ENCODE measurements around the gene ARHGAP27. TPM values are rescaled to one million over a fixed set of nuclear protein-coding genes. Genes with fewer than 3 reads are reported as not detected.

ARHGAP27 gene
- total RNA-seq, 1 donor from 2014 or later: 1.0 TPM

DNA sequence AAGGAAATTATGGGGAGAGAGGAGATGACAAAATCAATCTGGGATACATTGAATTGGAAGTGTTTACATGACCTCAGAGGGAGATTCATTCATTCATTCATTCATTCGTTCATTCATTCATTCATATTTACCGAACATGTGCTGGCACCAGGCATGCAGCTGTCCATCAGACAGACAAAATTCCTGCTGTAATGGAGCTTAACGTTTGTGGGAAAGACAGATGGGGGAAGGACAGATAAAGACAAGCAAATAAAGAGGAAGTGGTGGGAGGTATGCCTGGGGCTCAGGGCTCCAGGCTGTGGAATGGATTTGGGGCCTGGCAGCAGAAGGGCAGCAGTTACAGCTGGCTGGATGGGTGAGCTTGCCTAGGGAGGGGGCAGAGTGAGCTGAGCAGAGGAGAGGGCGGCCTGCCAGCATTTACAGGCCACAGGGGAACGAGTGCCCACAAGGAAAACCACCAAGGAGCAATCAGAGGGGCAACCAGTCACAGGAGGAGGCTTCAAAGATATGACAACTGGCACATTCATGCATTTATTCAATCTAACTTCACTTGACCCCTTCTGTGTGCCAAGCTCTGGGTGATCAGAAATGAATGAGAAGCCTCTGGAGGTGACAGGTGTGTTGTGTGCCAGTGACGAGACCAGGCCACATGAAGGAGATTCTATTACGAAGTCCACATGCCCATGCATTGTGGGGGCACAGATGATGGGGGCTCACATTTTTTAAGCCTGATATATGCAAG is 48.5 kb downstream of the ARHGAP27 start:
- H4K20me1 ChIP-seq (ENCODE audit: low read depth): no peaks in the 10 kb centered on the region
- H3K4me1 ChIP-seq: no peaks in the 10 kb centered on the region
- no peaks in the 10 kb centered on the region for H3K79me2 ChIP-seq (ENCODE audit: low read depth)
- TF ChIP-seq, protein P1, sequence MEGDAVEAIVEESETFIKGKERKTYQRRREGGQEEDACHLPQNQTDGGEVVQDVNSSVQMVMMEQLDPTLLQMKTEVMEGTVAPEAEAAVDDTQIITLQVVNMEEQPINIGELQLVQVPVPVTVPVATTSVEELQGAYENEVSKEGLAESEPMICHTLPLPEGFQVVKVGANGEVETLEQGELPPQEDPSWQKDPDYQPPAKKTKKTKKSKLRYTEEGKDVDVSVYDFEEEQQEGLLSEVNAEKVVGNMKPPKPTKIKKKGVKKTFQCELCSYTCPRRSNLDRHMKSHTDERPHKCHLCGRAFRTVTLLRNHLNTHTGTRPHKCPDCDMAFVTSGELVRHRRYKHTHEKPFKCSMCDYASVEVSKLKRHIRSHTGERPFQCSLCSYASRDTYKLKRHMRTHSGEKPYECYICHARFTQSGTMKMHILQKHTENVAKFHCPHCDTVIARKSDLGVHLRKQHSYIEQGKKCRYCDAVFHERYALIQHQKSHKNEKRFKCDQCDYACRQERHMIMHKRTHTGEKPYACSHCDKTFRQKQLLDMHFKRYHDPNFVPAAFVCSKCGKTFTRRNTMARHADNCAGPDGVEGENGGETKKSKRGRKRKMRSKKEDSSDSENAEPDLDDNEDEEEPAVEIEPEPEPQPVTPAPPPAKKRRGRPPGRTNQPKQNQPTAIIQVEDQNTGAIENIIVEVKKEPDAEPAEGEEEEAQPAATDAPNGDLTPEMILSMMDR (IDR thresholded peaks at IDR 0.05): no peak
- TF ChIP-seq EZH2phosphoT487 (IDR thresholded peaks at IDR 0.05) (no peak), EZH2 (IDR thresholded peaks at IDR 0.05) (no peak)
- H3F3A ChIP-seq (ENCODE audit: low read depth): no peaks in the 10 kb centered on the region
- no peak overlapping the region for H3K4me3 ChIP-seq
- DNase-seq (ENCODE audit: low spot score): no peak
- no peaks in the 10 kb centered on the region for H3K9me3 ChIP-seq (ENCODE audit: low read depth)
- no peak overlapping the region for H3K27ac ChIP-seq
- Mint-ChIP-seq H3K36me3 (no peaks in the 10 kb centered on the region), H3K4me1 (peaks cover 15% of the 10 kb centered on the region), H3K27me3 (ENCODE audit: insufficient read depth, low read depth) (peaks cover 5% of the 10 kb centered on the region), H3K27ac (peak overlapping the region; percentile 34), H3K9me3 (no peaks in the 10 kb centered on the region), H3K4me3 (no peak overlapping the region)
- no peak overlapping the region for H3K9ac ChIP-seq
- no peak overlapping the region for H2AFZ ChIP-seq (replicated peaks)
- no peaks in the 10 kb centered on the region for H3K36me3 ChIP-seq
- no peaks in the 10 kb centered on the region for H3K27me3 ChIP-seq
- H3K4me2 ChIP-seq: no peak overlapping the region

DNA sequence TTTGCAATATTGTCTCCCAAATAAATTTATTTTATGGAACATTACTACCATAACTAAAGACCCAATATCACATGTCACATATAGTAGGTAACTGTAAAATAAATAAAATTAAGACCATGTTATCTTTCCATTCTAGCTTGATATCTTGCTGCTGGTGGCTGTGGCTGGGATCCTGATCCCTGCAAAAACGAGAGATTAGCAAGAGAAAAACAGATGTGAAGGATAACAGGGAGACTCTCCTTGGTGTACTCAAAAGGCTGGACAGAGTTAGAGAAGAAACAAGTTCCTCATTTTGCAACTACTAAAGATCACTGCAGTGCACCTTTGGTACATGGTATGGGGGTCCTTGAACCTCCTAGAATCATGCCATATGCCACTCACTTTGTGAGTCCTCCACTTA is 49.7 kb downstream of the ARHGAP27 start:
- TF ChIP-seq EZH2 (IDR thresholded peaks at IDR 0.05) (no peak), EZH2phosphoT487 (IDR thresholded peaks at IDR 0.05) (no peak)
- TF ChIP-seq, protein P1 (IDR thresholded peaks at IDR 0.05): no peak
- H3K9me3 ChIP-seq (ENCODE audit: low read depth): no peaks in the 10 kb centered on the region
- H3K27me3 ChIP-seq: no peaks in the 10 kb centered on the region
- no peaks in the 10 kb centered on the region for H4K20me1 ChIP-seq (ENCODE audit: low read depth)
- no peaks in the 10 kb centered on the region for H3K36me3 ChIP-seq
- H3K79me2 ChIP-seq (ENCODE audit: low read depth): no peaks in the 10 kb centered on the region
- no peaks in the 10 kb centered on the region for H3K9me3 Mint-ChIP-seq
- H3K36me3 Mint-ChIP-seq: no peaks in the 10 kb centered on the region
- peaks cover 10% of the 10 kb centered on the region for H3K4me1 Mint-ChIP-seq
- H3K4me3 Mint-ChIP-seq: no peak overlapping the region
- H3K4me1 ChIP-seq: no peaks in the 10 kb centered on the region
- H3K4me2 ChIP-seq: no peak overlapping the region
- H3F3A ChIP-seq (ENCODE audit: low read depth): no peaks in the 10 kb centered on the region
- no peak overlapping the region for H3K27ac ChIP-seq
- no peak overlapping the region for H3K9ac ChIP-seq
- no peak for DNase-seq (ENCODE audit: low spot score)
- H3K27me3 Mint-ChIP-seq (ENCODE audit: insufficient read depth, low read depth): peaks cover 11% of the 10 kb centered on the region
- no peak overlapping the region for H2AFZ ChIP-seq (replicated peaks)
- no peak overlapping the region for H3K27ac Mint-ChIP-seq
- no peak overlapping the region for H3K4me3 ChIP-seq

DNA sequence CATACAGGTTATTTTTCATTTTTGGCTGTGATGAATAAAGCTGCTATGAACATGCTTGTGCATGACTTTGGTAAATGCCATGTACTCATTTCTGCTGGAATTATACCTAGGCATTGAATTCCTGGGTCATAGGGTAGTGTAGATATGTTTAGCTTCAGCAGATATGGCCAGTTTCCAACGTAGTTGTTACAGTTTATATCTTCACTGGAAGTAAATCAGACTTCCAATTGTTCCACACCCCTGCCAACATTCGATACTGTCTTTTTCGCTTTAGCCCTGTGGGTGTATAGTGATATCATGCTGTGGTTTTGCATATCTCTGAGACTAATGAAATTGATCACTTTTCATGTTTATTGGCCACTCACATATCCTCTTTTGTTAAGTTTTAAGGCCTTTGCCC is 50.4 kb downstream of the ARHGAP27 start:
- no peak overlapping the region for H3K9ac ChIP-seq
- no peaks in the 10 kb centered on the region for H3K79me2 ChIP-seq (ENCODE audit: low read depth)
- H3K4me1 Mint-ChIP-seq: peaks cover 10% of the 10 kb centered on the region
- no peak overlapping the region for H3K27ac Mint-ChIP-seq
- no peaks in the 10 kb centered on the region for H3K27me3 ChIP-seq
- H3K27me3 Mint-ChIP-seq (ENCODE audit: insufficient read depth, low read depth): peaks cover 15% of the 10 kb centered on the region
- no peaks in the 10 kb centered on the region for H3K9me3 ChIP-seq (ENCODE audit: low read depth)
- no peak overlapping the region for H3K4me2 ChIP-seq
- no peaks in the 10 kb centered on the region for H3F3A ChIP-seq (ENCODE audit: low read depth)
- no peaks in the 10 kb centered on the region for H3K36me3 Mint-ChIP-seq
- no peaks in the 10 kb centered on the region for H3K9me3 Mint-ChIP-seq
- no peak overlapping the region for H2AFZ ChIP-seq (replicated peaks)
- TF ChIP-seq EZH2phosphoT487 (IDR thresholded peaks at IDR 0.05): no peak
- TF ChIP-seq, protein P1 (IDR thresholded peaks at IDR 0.05): no peak
- TF ChIP-seq EZH2 (IDR thresholded peaks at IDR 0.05): no peak
- H3K4me1 ChIP-seq: no peaks in the 10 kb centered on the region
- no peaks in the 10 kb centered on the region for H4K20me1 ChIP-seq (ENCODE audit: low read depth)
- no peaks in the 10 kb centered on the region for H3K36me3 ChIP-seq
- H3K27ac ChIP-seq: no peak overlapping the region
- no peak overlapping the region for H3K4me3 Mint-ChIP-seq
- no peak overlapping the region for H3K4me3 ChIP-seq
- no peak for DNase-seq (ENCODE audit: low spot score)
